B cell (primary cell): Measurements from ENCODE around the gene IL23A. TPM values are rescaled to one million over a fixed set of nuclear protein-coding genes. Genes with fewer than 3 reads are reported as not detected.
A peak's percentile ranks its signal among the peaks of the same experiment; 100 is the strongest.

ENCODE experiments used
- ATAC-seq: fragments of 200-7000 bp; cut with Tn5 transposase; one replicate; pipeline ENCODE4 v1.10.0; 2021; ENCODE audit warnings: low read depth, mild to moderate bottlenecking, moderate number of reproducible peaks, moderate library complexity
- CTCF ChIA-PET: fragments of 350-600 bp; sonication (Branson Sonifier 250); formaldehyde crosslinking; loops from one replicate; lab custom pipeline; 2021; ENCODE audit warnings: antibody characterized with exemption, inconsistent platforms; lab: Charles Lee
- POLR2A ChIA-PET: fragments of 350-600 bp; sonication (Branson Sonifier 250); formaldehyde crosslinking; loops from one replicate; lab custom pipeline; 2021; ENCODE audit warnings: antibody characterized with exemption; lab: Charles Lee
- DNase-seq: peaks from one replicate; pipeline ENCODE4 v3.0.0; 2013
- H2AFZ ChIP-seq: 2 replicates; pipeline ENCODE4 v1.6.1; 2012; ENCODE audit warnings: mild to moderate bottlenecking, low read depth, low read length; ENCODE audit not compliant: insufficient read depth, poor library complexity, severe bottlenecking
- H3K27ac ChIP-seq, 2 donors: 1 replicate in 1 of 2; 2 replicates in 1 of 2; pipeline ENCODE4 v1.5.1; 2012 to 2013; ENCODE audit warnings: low read length in 2 of 2, mild to moderate bottlenecking in 2 of 2, moderate library complexity in 1 of 2
- H3K27me3 ChIP-seq, 4 experiments: fragments of 200-600 bp in 1 of 4; sonication (generic) in 1 of 4; replicated peaks in 1 of 4; 1 replicate in 2 of 4; 2 replicates in 2 of 4; pipeline versions ENCODE4 v1.6.1 to v1.7.0; 2013 to 2016; ENCODE audit warnings: low read length in 3 of 4, mild to moderate bottlenecking in 2 of 4, mixed read lengths in 1 of 4, moderate library complexity in 1 of 4; ENCODE audit not compliant: insufficient read depth in 4 of 4, control insufficient read depth in 3 of 4; ENCODE audit errors: control extremely low read depth in 1 of 4
- H3K36me3 ChIP-seq, 2 experiments: replicated peaks in 1 of 2; 1 replicate in 1 of 2; 2 replicates in 1 of 2; pipeline versions ENCODE4 v1.6.1 to v1.7.1; 2013; ENCODE audit warnings: low read length in 1 of 2; ENCODE audit not compliant: insufficient read depth in 2 of 2, control insufficient read depth in 1 of 2; ENCODE audit errors: control extremely low read depth in 1 of 2, extremely low read depth in 1 of 2
- H3K4me1 ChIP-seq, 2 donors: fragments of 200-600 bp in 1 of 2; sonication (generic) in 1 of 2; 1 replicate in 1 of 2; 2 replicates in 1 of 2; pipeline versions ENCODE4 v1.5.1 to v1.6.1; 2013 to 2017; ENCODE audit warnings: low read length in 2 of 2; ENCODE audit not compliant: control insufficient read depth in 2 of 2, insufficient read depth in 2 of 2
- H3K4me2 ChIP-seq: replicated peaks from 2 replicates; pipeline ENCODE3; 2012; ENCODE audit warnings: mild to moderate bottlenecking, low read depth, low read length; ENCODE audit not compliant: poor library complexity, severe bottlenecking
- H3K4me3 ChIP-seq, 5 experiments: fragments of 200-600 bp in 1 of 5; sonication (generic) in 1 of 5; 1 replicate in 3 of 5; 2 replicates in 2 of 5; pipeline versions ENCODE4 v1.5.1 to v1.7.0; 2011 to 2016; ENCODE audit warnings: low read length in 4 of 5, mild to moderate bottlenecking in 4 of 5, low read depth in 2 of 5, control low read depth in 1 of 5, moderate library complexity in 1 of 5; ENCODE audit not compliant: insufficient read depth in 1 of 5; ENCODE audit errors: control extremely low read depth in 1 of 5, extremely low read depth in 1 of 5
- H3K79me2 ChIP-seq: fragments of 200-600 bp; sonication (generic); one replicate; pipeline ENCODE4 v1.6.0; 2016; ENCODE audit warnings: low read length; ENCODE audit not compliant: control insufficient read depth, insufficient read depth
- H3K9ac ChIP-seq: fragments of 200-600 bp; sonication (generic); 2 replicates; pipeline ENCODE4 v1.6.1; 2017; ENCODE audit warnings: mild to moderate bottlenecking, low read length, moderate library complexity
- H3K9me3 ChIP-seq, 3 donors: one replicate each; pipeline versions ENCODE4 v1.6.1 to v1.7.1; 2013; ENCODE audit warnings: low read length in 2 of 3; ENCODE audit not compliant: control insufficient read depth in 2 of 3, insufficient read depth in 1 of 3; ENCODE audit errors: control extremely low read depth in 1 of 3
- H4K20me1 ChIP-seq: 2 replicates; pipeline ENCODE4 v1.6.0; 2012; ENCODE audit warnings: mild to moderate bottlenecking, low read length; ENCODE audit not compliant: insufficient read depth, control insufficient read depth, poor library complexity, severe bottlenecking
- H3K27ac Mint-ChIP-seq: one replicate; pipeline ENCODE4 v1.8.0; 2021; ENCODE audit warnings: mixed read lengths
- H3K27me3 Mint-ChIP-seq: one replicate; pipeline ENCODE4 v1.8.0; 2021; ENCODE audit warnings: mixed read lengths
- H3K4me1 Mint-ChIP-seq: one replicate; pipeline ENCODE4 v1.8.0; 2021; ENCODE audit warnings: mixed read lengths
- H3K4me3 Mint-ChIP-seq: one replicate; pipeline ENCODE4 v1.8.0; 2021; ENCODE audit warnings: mixed read lengths
- H3K9me3 Mint-ChIP-seq: one replicate; pipeline ENCODE4 v1.8.0; 2022; ENCODE audit warnings: mixed read lengths; ENCODE audit not compliant: insufficient read depth
- CTCF ChIP-seq: fragments of 200-600 bp; IDR thresholded peaks from one replicate; pipeline ENCODE4 v1.8.0; 2022; ENCODE audit warnings: antibody characterized with exemption, mild to moderate bottlenecking
- EZH2 ChIP-seq: IDR thresholded peaks from 2 replicates; pipeline ENCODE4 v1.6.1; 2012; ENCODE audit warnings: borderline replicate concordance, low read depth, mild to moderate bottlenecking, moderate library complexity, low read length; ENCODE audit not compliant: insufficient read depth, poor library complexity, severe bottlenecking
- WGBS: methylation state at CpG from one replicate; pipeline ENCODE4 v1.1.5; 2013; ENCODE audit warnings: missing lambda C conversion rate; ENCODE audit not compliant: insufficient coverage; 5-methylcytosine and 5-hydroxymethylcytosine counted together
- intact Hi-C: fragments of 100-400 bp; cut with micrococcal nuclease; formaldehyde crosslinking; loops from one replicate; pipeline ENCODE4 v1.10.0; 2022
- polyA plus RNA-seq: library from polyadenylated mRNA; depleted of rRNA; stranded (reverse); fragments of >200 nt; gene quantifications from 2 replicates; pipeline ENCODE4 v1.2.3, GENCODE V29; 2012
- total RNA-seq, 2 donors: library from RNA; stranded (reverse); fragments of 120-200 nt in 1 of 2; gene quantifications; 1 replicate in 1 of 2; 2 replicates in 1 of 2; pipeline versions ENCODE4 v1.2.3 to v1.2.4, GENCODE V29; 2013 to 2022

Gene IL23A
- total and polyA plus RNA-seq, 2 donors (not counting 1 experiment from before 2014, with no cell fraction given) = 20.5 to 32.6 TPM

GRCh38 chr12:56359851-56360767, 21.4 kb downstream of the IL23A start, which contains the start of gene STAT2:
Gene STAT2, minus strand, starts transcription at chr12:56360107. Its CDS starts 3,536 bp downstream, at chr12:56356571.
- peak; percentile 93 for ATAC-seq
- WGBS = under 1% methylated on average over 48 of the region's 54 CpGs

More at GRCh38 chr12:56359851-56360767, 21.4 kb downstream of the IL23A start, which contains the start of gene STAT2:
- H3K79me2 ChIP-seq = peaks cover 39% of the 10 kb centered on the region
- H3K9me3 ChIP-seq = no peaks in the 10 kb centered on the region
- peak within 1 kb of the TSS; percentile 76 for H3K4me2 ChIP-seq
- H3K4me3 Mint-ChIP-seq = peak within 1 kb of the TSS; percentile 89
- TF ChIP-seq EZH2 (no peak), CTCF (no peak)
- CTCF ChIA-PET = interaction anchor here (0.5 to 5.5 kb wide), 26 partner anchors 10 to 281 kb away, joined by 3 to 59 read pairs (median 5); partner anchors contain the start of genes CNPY2, ERBB3, IL23A and PAN2
- POLR2A ChIA-PET = interaction anchor here (0.6 to 3.9 kb wide), 19 partner anchors 15 to 265 kb away, joined by 3 to 24 read pairs (median 6); partner anchors contain the start of genes CNPY2, ESYT1, IL23A and PAN2
- peak within 1 kb of the TSS; percentile 37 to 72 for H3K27ac ChIP-seq
- H3K27me3 Mint-ChIP-seq = no peaks in the 10 kb centered on the region
- H3K9ac ChIP-seq = peak within 1 kb of the TSS; percentile 82
- H2AFZ ChIP-seq = peak within 1 kb of the TSS; percentile 73
- H3K4me3 ChIP-seq = peak within 1 kb of the TSS; percentile 55 to 97 (median 76)
- H3K27ac Mint-ChIP-seq = peak within 1 kb of the TSS; percentile 92
- H3K4me1 ChIP-seq = peaks cover 15 to 24% of the 10 kb centered on the region in 2 donors
- H3K36me3 ChIP-seq = peaks cover 9 to 17% of the 10 kb centered on the region in 2 experiments
- peaks cover 7% of the 10 kb centered on the region for H4K20me1 ChIP-seq
- H3K27me3 ChIP-seq = no peaks in the 10 kb centered on the region
- peaks cover 29% of the 10 kb centered on the region for H3K4me1 Mint-ChIP-seq
- peak; percentile 99 for DNase-seq
- intact Hi-C loops = loop anchor here (1.0 to 10.0 kb wide), 14 partner anchors 15 to 275 kb away; partner anchors contain the start of genes BAZ2A, CS, ESYT1 and IL23A
- no peaks in the 10 kb centered on the region for H3K9me3 Mint-ChIP-seq
